ENCODE data around the gene EPOP.

Gene EPOP

GRCh38 chr17:38719289-38719942 is 44.7 kb upstream of the EPOP start:
- ATAC-seq (ENCODE audit: low read depth) (no peak), DNase-seq (ENCODE audit: low spot score) (no peak)
- Histone ChIP-seq H3K4me3 (ENCODE audit: severe bottlenecking) (no peak overlapping the region), H3K27me3 (ENCODE audit: insufficient read depth, poor library complexity, severe bottlenecking) (no peaks in the 10 kb centered on the region), H3K9me3 (ENCODE audit: severe bottlenecking) (no peaks in the 10 kb centered on the region), H3K36me3 (ENCODE audit: low read depth) (peaks cover 36% of the 10 kb centered on the region), H3K27ac (ENCODE audit: poor library complexity, severe bottlenecking) (no peak overlapping the region), H3K4me1 (ENCODE audit: insufficient read depth, poor library complexity, severe bottlenecking) (no peaks in the 10 kb centered on the region)
- TF ChIP-seq CTCF (IDR thresholded peaks at IDR 0.05; ENCODE audit: poor library complexity, severe bottlenecking) = no peak

- no peaks in the 10 kb centered on the region for H3K4me1 ChIP-seq (ENCODE audit: insufficient read depth, poor library complexity, severe bottlenecking)
- no peak overlapping the region for H3K4me3 ChIP-seq (ENCODE audit: severe bottlenecking)
- no peaks in the 10 kb centered on the region for H3K27me3 ChIP-seq (ENCODE audit: insufficient read depth, poor library complexity, severe bottlenecking)
- DNase-seq (ENCODE audit: low spot score) (no peak), ATAC-seq (ENCODE audit: low read depth) (no peak)
- TF ChIP-seq CTCF (IDR thresholded peaks at IDR 0.05; ENCODE audit: poor library complexity, severe bottlenecking) = no peak
- no peak overlapping the region for H3K27ac ChIP-seq (ENCODE audit: poor library complexity, severe bottlenecking)
- no peaks in the 10 kb centered on the region for H3K9me3 ChIP-seq (ENCODE audit: severe bottlenecking)
- peaks cover 51% of the 10 kb centered on the region for H3K36me3 ChIP-seq (ENCODE audit: low read depth)
These were observed 42.5 kb upstream of the EPOP start for GRCh38 chr17:38717139-38717745.

- no peak for TF ChIP-seq CTCF (IDR thresholded peaks at IDR 0.05; ENCODE audit: poor library complexity, severe bottlenecking)
- no peaks in the 10 kb centered on the region for H3K27me3 ChIP-seq (ENCODE audit: insufficient read depth, poor library complexity, severe bottlenecking)
- no peak overlapping the region for H3K4me3 ChIP-seq (ENCODE audit: severe bottlenecking)
- peaks cover 55% of the 10 kb centered on the region for H3K36me3 ChIP-seq (ENCODE audit: low read depth)
- no peaks in the 10 kb centered on the region for H3K4me1 ChIP-seq (ENCODE audit: insufficient read depth, poor library complexity, severe bottlenecking)
- DNase-seq (ENCODE audit: low spot score) (no peak), ATAC-seq (ENCODE audit: low read depth) (no peak)
- H3K27ac ChIP-seq (ENCODE audit: poor library complexity, severe bottlenecking) = no peak overlapping the region
- no peaks in the 10 kb centered on the region for H3K9me3 ChIP-seq (ENCODE audit: severe bottlenecking)
These were observed 41.7 kb upstream of the EPOP start for GRCh38 chr17:38716368-38717005.

GRCh38 chr17:38715216-38715943 is 40.6 kb upstream of the EPOP start:
- Histone ChIP-seq H3K4me3 (ENCODE audit: severe bottlenecking) (no peak overlapping the region), H3K36me3 (ENCODE audit: low read depth) (peaks cover 46% of the 10 kb centered on the region), H3K27me3 (ENCODE audit: insufficient read depth, poor library complexity, severe bottlenecking) (no peaks in the 10 kb centered on the region), H3K9me3 (ENCODE audit: severe bottlenecking) (no peaks in the 10 kb centered on the region), H3K27ac (ENCODE audit: poor library complexity, severe bottlenecking) (no peak overlapping the region), H3K4me1 (ENCODE audit: insufficient read depth, poor library complexity, severe bottlenecking) (no peaks in the 10 kb centered on the region)
- TF ChIP-seq CTCF (IDR thresholded peaks at IDR 0.05; ENCODE audit: poor library complexity, severe bottlenecking) = no peak
- ATAC-seq (ENCODE audit: low read depth) (no peak), DNase-seq (ENCODE audit: low spot score) (no peak)

Data from RWPE2 (cell line).